Measurements from ENCODE around the gene NRP2. TPM values are rescaled to one million over a fixed set of nuclear protein-coding genes. Genes with fewer than 3 reads are reported as not detected.

The NRP2 gene
- total RNA-seq, 2 experiments from 2014 or later = 1.5 to 3.8 TPM

DNA sequence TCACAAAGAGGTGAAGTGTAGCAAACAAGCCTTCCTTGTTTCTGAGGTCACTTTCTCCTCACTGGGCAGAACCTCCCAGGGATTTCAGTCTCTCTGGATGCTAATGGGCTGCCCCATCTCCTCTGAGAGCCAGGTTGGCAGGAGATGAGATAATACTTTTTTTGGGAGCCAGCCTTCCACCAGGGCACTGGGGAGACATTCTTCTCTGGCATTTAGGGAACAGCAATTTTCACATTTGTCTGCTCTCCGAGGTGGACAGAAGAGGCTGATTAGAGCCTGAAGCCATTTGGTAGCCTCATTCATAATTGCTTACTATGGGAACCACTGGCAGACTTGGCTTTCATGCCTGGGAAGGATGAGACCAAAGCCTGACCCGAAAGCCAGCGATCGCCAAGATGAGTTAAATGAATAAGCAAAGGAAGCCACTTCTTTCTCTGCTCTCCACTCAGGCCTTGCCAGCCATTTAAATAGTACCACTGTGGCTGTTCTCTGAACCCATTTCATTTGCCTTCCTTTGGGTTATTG lies 70.1 kb downstream of the NRP2 start:
- Mint-ChIP-seq H3K27me3 (peaks cover 5% of the 10 kb centered on the region), H3K4me3 (no peak overlapping the region), H3K4me1 (no peaks in the 10 kb centered on the region), H3K36me3 (ENCODE audit: low read depth) (no peaks in the 10 kb centered on the region), H3K9me3 (ENCODE audit: low read depth) (no peaks in the 10 kb centered on the region), H3K27ac (no peak overlapping the region)
- POLR2A ChIA-PET = no interaction called here
- intact Hi-C loops (cut with DNase I, micrococcal nuclease) = no loop called here
- CTCF ChIA-PET = no interaction called here
- no peak for DNase-seq
- ATAC-seq = no peak

DNA sequence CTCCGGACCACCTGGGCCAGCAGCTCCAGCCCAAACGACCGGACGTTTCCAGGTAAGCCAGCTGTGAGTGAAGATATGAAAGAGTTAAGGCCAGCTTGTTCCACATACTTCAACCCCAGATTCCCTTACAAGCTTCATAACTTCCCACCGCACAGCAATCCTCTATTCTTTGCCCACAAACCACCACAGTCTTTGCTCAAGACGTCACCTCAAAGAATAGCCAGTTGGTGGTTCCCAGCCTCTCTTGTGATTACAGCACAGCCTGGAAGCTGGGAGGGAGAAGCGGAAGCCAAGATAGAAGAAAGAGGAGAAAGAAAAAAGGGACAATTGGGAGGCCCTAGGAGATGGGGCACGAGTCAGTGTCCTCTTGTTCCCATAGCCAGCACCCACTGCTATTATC lies 70.6 kb downstream of the NRP2 start:
- intact Hi-C loops (cut with DNase I, micrococcal nuclease) = no loop called here
- Mint-ChIP-seq H3K27ac (no peak overlapping the region), H3K9me3 (ENCODE audit: low read depth) (no peaks in the 10 kb centered on the region), H3K27me3 (peaks cover 5% of the 10 kb centered on the region), H3K4me1 (no peaks in the 10 kb centered on the region), H3K4me3 (no peak overlapping the region), H3K36me3 (ENCODE audit: low read depth) (no peaks in the 10 kb centered on the region)
- ATAC-seq = no peak
- CTCF ChIA-PET = no interaction called here
- no peak for DNase-seq
- POLR2A ChIA-PET = no interaction called here

DNA sequence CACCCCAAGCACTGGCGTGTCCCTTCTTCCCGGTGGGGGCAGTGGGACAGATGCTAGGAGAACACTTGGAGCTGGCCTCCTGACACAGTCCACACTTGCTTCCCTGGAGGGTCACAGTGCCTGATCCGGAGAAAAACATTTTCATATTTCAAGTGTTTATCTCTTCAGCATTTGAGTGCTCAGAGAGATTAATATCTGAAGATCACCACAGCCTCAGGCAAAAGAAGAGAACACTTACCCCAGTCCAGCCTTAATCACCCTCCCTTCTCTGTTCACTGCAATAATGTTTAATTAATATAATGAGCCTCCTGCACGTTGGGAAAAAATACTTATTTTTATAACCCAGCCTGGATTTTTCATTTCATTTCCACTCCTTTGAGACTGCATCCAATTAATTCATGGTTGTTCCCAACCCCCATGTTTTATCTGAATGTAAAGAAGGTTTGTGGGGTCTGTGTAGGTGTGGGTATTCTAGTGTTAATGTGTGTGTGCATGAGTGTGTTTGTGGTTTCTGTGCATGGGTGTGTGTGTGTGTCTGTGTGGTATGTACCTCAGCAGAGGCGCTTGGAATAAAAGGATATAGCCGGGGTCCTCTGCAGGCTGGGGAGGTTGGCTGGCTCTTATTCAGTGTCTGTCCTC lies 72.1 kb downstream of the NRP2 start:
- no peaks in the 10 kb centered on the region for H3K36me3 Mint-ChIP-seq (ENCODE audit: low read depth)
- DNase-seq = no peak
- ATAC-seq = no peak
- no peak overlapping the region for H3K4me3 Mint-ChIP-seq
- no peak overlapping the region for H3K27ac Mint-ChIP-seq
- no peaks in the 10 kb centered on the region for H3K9me3 Mint-ChIP-seq (ENCODE audit: low read depth)
- peaks cover 5% of the 10 kb centered on the region for H3K27me3 Mint-ChIP-seq
- H3K4me1 Mint-ChIP-seq = no peaks in the 10 kb centered on the region
- ChIA-PET POLR2A (interaction anchor here (0.6 kb wide), 1 partner anchor 207 kb away, joined by 3 read pairs; no protein-coding TSS in a partner anchor), CTCF (no interaction called here)
- intact Hi-C loops (cut with DNase I, micrococcal nuclease) = no loop called here

DNA sequence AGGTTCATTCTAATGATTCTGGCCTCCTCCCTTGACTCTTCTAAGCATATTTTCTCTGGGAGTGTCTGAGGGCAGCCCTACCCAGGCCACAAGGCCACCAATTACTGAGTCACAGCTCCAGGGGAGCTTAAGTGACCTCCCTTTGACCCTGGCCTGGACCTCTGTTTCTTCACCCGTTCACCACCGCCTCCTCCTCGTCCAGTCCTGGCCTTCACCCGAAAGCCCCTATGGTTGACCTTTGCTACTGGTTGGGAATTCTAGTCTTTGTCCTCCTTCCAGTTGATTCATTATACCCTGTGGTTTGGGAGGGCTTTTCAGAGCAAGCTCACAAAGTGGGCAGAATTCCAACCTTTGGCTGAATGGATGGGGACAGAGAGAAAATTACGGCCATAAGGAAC lies 72.6 kb downstream of the NRP2 start:
- ChIA-PET CTCF (no interaction called here), POLR2A (no interaction called here)
- intact Hi-C loops (cut with DNase I, micrococcal nuclease) = no loop called here
- Mint-ChIP-seq H3K36me3 (ENCODE audit: low read depth) (no peaks in the 10 kb centered on the region), H3K4me3 (no peak overlapping the region), H3K27me3 (peaks cover 5% of the 10 kb centered on the region), H3K9me3 (ENCODE audit: low read depth) (no peaks in the 10 kb centered on the region), H3K4me1 (no peaks in the 10 kb centered on the region), H3K27ac (no peak overlapping the region)
- ATAC-seq (no peak), DNase-seq (no peak)

DNA sequence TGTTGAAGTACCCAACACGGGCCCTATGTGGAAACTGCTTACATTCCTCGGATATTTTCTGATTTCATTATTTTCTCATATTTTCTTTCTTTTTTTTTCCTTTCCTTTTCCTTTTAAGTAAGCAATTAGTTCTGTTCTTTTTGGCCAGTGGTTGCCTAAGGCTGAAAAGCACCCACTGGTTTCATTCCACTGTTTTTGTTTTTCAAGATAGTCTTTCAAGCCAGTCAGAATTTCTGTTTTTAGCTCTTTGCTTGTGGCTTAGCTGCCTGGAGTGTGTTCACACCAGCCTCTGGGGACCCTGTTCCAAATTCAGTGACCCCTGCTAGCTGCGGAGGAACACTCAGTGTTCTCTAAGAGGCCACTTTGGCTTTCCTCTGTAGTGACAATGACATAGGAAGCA lies 73.6 kb downstream of the NRP2 start:
- ChIA-PET POLR2A (no interaction called here), CTCF (interaction anchor here (0.7 kb wide), 1 partner anchor 1759 kb away, joined by 4 read pairs; no protein-coding TSS in a partner anchor)
- no peak overlapping the region for H3K27ac Mint-ChIP-seq
- H3K4me3 Mint-ChIP-seq = no peak overlapping the region
- no peaks in the 10 kb centered on the region for H3K4me1 Mint-ChIP-seq
- no peaks in the 10 kb centered on the region for H3K36me3 Mint-ChIP-seq (ENCODE audit: low read depth)
- ATAC-seq (no peak), DNase-seq (no peak)
- no peaks in the 10 kb centered on the region for H3K9me3 Mint-ChIP-seq (ENCODE audit: low read depth)
- peaks cover under 1% of the 10 kb centered on the region for H3K27me3 Mint-ChIP-seq
- intact Hi-C loops (cut with DNase I, micrococcal nuclease) = no loop called here

GRCh38 chr2:205757271-205757670 lies 75.0 kb downstream of the NRP2 start:
- Mint-ChIP-seq H3K9me3 (ENCODE audit: low read depth) (no peaks in the 10 kb centered on the region), H3K27ac (no peak overlapping the region), H3K27me3 (peaks cover 2% of the 10 kb centered on the region), H3K36me3 (ENCODE audit: low read depth) (no peaks in the 10 kb centered on the region), H3K4me3 (no peak overlapping the region), H3K4me1 (no peaks in the 10 kb centered on the region)
- CTCF ChIA-PET = interaction anchor here (0.6 kb wide), 1 partner anchor 101 kb away, joined by 4 read pairs; no protein-coding TSS in a partner anchor
- DNase-seq = no peak
- intact Hi-C loops (cut with DNase I, micrococcal nuclease) = no loop called here
- POLR2A ChIA-PET = interaction anchor here (0.6 kb wide), 1 partner anchor 414 kb away, joined by 6 read pairs; no protein-coding TSS in a partner anchor
- no peak for ATAC-seq

GRCh38 chr2:205758051-205758450 lies 75.8 kb downstream of the NRP2 start:
- Mint-ChIP-seq H3K36me3 (ENCODE audit: low read depth) (no peaks in the 10 kb centered on the region), H3K4me3 (no peak overlapping the region), H3K4me1 (no peaks in the 10 kb centered on the region), H3K27ac (no peak overlapping the region), H3K9me3 (ENCODE audit: low read depth) (no peaks in the 10 kb centered on the region), H3K27me3 (peaks cover 2% of the 10 kb centered on the region)
- ChIA-PET POLR2A (no interaction called here), CTCF (interaction anchor here (0.6 to 1.2 kb wide), 2 partner anchors 16 to 73 kb away, joined by 3 to 6 read pairs; no protein-coding TSS in a partner anchor)
- no peak for ATAC-seq
- DNase-seq = no peak
- intact Hi-C loops (cut with DNase I, micrococcal nuclease) = no loop called here

DNA sequence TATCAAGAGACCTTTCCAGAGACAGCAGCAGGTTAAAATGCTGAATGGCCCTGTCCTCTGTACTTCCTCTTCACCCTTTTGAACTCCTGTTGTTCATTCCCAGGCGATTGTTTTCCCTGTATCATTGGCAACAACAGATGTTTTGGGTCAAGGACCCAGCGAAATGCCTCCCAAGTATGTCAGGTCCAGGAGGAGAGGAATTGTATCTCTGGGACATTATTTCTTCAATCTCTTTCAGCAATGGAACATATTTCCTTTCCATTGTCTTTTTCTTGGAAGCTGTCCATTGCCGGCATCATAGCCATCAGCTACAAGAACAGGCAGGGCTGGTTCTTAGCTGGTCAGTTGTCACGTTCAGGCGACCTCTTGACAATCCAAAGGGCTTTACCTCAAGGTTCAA lies 76.2 kb downstream of the NRP2 start:
- no peaks in the 10 kb centered on the region for H3K9me3 Mint-ChIP-seq (ENCODE audit: low read depth)
- H3K27ac Mint-ChIP-seq = no peak overlapping the region
- H3K4me1 Mint-ChIP-seq = no peaks in the 10 kb centered on the region
- ATAC-seq (no peak), DNase-seq (no peak)
- intact Hi-C loops (cut with DNase I, micrococcal nuclease) = no loop called here
- peaks cover 5% of the 10 kb centered on the region for H3K27me3 Mint-ChIP-seq
- ChIA-PET POLR2A (no interaction called here), CTCF (interaction anchor here (1.2 kb wide), 1 partner anchor 15 kb away, joined by 6 read pairs; no protein-coding TSS in a partner anchor)
- H3K4me3 Mint-ChIP-seq = no peak overlapping the region
- H3K36me3 Mint-ChIP-seq (ENCODE audit: low read depth) = no peaks in the 10 kb centered on the region

DNA sequence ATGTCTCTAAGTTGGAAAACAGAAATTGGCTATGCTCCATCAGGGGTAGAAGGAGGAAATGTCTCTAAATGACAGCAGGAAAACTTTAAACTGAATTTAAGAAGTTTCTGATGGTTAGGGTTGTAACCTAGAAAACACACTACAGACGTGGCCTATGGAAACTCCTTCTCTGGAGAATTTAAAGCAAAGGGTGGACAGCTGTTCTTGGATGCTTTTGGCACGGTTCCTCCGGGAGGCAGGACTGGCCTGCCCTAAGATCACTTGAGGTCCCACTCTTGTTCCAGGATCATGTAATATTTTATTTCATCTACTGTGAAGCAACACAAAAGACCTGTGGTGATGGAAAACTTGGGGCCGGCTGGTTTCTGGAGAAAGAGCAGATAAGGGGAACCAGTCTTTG lies 77.0 kb downstream of the NRP2 start:
- DNase-seq (no peak), ATAC-seq (no peak)
- peaks cover 11% of the 10 kb centered on the region for H3K27me3 Mint-ChIP-seq
- ChIA-PET CTCF (interaction anchor here (0.6 to 1.2 kb wide), 4 partner anchors 15 to 931 kb away, joined by 3 to 6 read pairs (median 4); no protein-coding TSS in a partner anchor), POLR2A (no interaction called here)
- H3K27ac Mint-ChIP-seq = no peak overlapping the region
- no peak overlapping the region for H3K4me3 Mint-ChIP-seq
- intact Hi-C loops (cut with DNase I, micrococcal nuclease) = no loop called here
- H3K4me1 Mint-ChIP-seq = peaks cover 3% of the 10 kb centered on the region
- no peaks in the 10 kb centered on the region for H3K36me3 Mint-ChIP-seq (ENCODE audit: low read depth)
- no peaks in the 10 kb centered on the region for H3K9me3 Mint-ChIP-seq (ENCODE audit: low read depth)

DNA sequence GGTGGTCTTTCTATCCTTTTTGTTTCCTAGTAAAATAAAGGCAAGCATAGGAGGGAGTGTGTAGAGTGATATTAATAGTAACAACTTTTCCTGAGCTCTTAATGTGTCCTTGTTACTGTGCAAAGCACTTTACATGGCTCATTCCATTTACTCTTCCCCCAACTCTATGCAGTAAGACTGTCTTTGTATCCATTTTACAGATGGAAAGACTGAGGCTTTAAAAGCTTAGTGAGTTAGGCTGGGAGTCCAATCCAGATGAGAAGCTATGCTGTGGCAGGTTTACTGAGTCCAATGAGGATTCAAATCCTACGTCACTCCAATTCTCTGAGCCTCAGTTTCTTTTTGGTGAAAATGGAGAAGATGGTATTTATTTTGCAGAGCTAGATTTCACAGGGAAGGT lies 77.4 kb downstream of the NRP2 start:
- no peak overlapping the region for H3K27ac Mint-ChIP-seq
- intact Hi-C loops (cut with DNase I, micrococcal nuclease) = no loop called here
- no peaks in the 10 kb centered on the region for H3K36me3 Mint-ChIP-seq (ENCODE audit: low read depth)
- no peak overlapping the region for H3K4me3 Mint-ChIP-seq
- ChIA-PET CTCF (interaction anchor here (0.7 kb wide), 1 partner anchor 931 kb away, joined by 3 read pairs; no protein-coding TSS in a partner anchor), POLR2A (no interaction called here)
- H3K27me3 Mint-ChIP-seq = peaks cover 11% of the 10 kb centered on the region
- ATAC-seq = no peak
- no peak for DNase-seq
- H3K9me3 Mint-ChIP-seq (ENCODE audit: low read depth) = no peaks in the 10 kb centered on the region
- H3K4me1 Mint-ChIP-seq = peaks cover 3% of the 10 kb centered on the region

DNA sequence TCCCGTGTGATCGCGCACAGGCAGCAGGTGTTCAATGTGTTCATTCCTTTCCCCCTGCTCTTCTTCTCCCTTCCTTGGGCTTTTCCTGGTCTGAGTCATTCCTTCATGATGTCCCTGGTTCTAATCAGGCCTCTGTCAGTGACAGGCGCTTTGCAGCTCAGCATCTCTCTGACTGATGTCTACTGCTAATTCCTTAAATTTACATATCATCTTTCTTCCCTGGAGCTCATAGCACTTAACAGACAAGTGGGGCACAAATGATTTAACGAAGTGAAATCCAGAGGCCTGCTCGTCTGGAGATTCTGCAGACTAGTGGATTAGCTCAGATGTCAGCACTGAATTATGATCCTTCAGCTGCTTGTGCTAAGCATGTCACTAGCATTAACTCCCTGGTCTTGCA lies 77.9 kb downstream of the NRP2 start:
- H3K4me3 Mint-ChIP-seq = no peak overlapping the region
- ATAC-seq (no peak), DNase-seq (no peak)
- no peaks in the 10 kb centered on the region for H3K36me3 Mint-ChIP-seq (ENCODE audit: low read depth)
- peaks cover 13% of the 10 kb centered on the region for H3K27me3 Mint-ChIP-seq
- no peaks in the 10 kb centered on the region for H3K9me3 Mint-ChIP-seq (ENCODE audit: low read depth)
- no peak overlapping the region for H3K27ac Mint-ChIP-seq
- H3K4me1 Mint-ChIP-seq = peaks cover 3% of the 10 kb centered on the region
- ChIA-PET CTCF (no interaction called here), POLR2A (no interaction called here)
- intact Hi-C loops (cut with DNase I, micrococcal nuclease) = no loop called here

DNA sequence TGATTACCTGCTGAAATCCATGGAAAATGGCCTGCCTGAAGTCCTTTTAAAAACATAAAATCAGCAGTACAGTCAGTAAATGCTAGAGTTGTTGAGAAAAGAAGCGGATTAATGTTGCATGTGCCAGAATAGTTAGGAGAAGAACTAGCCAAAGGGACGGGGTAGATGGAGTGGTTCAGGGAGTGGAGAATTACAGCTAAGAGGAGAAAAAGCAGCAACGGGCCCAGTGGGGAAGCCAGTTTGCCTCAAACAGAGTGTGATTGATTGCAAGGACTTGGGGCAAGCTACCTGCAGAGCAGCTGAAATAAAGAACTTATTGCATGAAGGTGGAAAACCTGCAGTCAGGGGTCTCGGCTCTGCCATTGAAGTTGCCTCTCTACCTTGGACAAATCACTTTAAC lies 79.1 kb downstream of the NRP2 start:
- no peak overlapping the region for H3K27ac Mint-ChIP-seq
- H3K27me3 Mint-ChIP-seq = peaks cover 18% of the 10 kb centered on the region
- no peaks in the 10 kb centered on the region for H3K36me3 Mint-ChIP-seq (ENCODE audit: low read depth)
- ChIA-PET CTCF (no interaction called here), POLR2A (interaction anchor here (0.7 kb wide), 1 partner anchor 1219 kb away, joined by 3 read pairs; no protein-coding TSS in a partner anchor)
- intact Hi-C loops (cut with DNase I, micrococcal nuclease) = no loop called here
- no peak for DNase-seq
- H3K9me3 Mint-ChIP-seq (ENCODE audit: low read depth) = no peaks in the 10 kb centered on the region
- peaks cover 3% of the 10 kb centered on the region for H3K4me1 Mint-ChIP-seq
- H3K4me3 Mint-ChIP-seq = no peak overlapping the region
- ATAC-seq = no peak
